Neutrophil (primary cell): Measurements from ENCODE around the gene MMRN1.

Experiments
- H3K27ac ChIP-seq: fragments of 200-600 bp; sonication (generic); 2 replicates; pipeline ENCODE4 v1.5.1; 2016; ENCODE audit warnings: mild to moderate bottlenecking, moderate library complexity
- H3K27me3 ChIP-seq: fragments of 200-600 bp; sonication (generic); 2 replicates; pipeline ENCODE4 v1.6.0; 2016; ENCODE audit warnings: mild to moderate bottlenecking
- H3K36me3 ChIP-seq: fragments of 200-600 bp; sonication (generic); 2 replicates; pipeline ENCODE4 v1.5.1; 2017
- H3K4me1 ChIP-seq, 2 experiments: fragments of 200-600 bp in 1 of 2; sonication (generic) in 1 of 2; 1 replicate in 1 of 2; 2 replicates in 1 of 2; pipeline versions ENCODE4 v1.5.1 to v1.6.1; 2013 to 2016; ENCODE audit warnings: low read depth in 1 of 2, low read length in 1 of 2, mild to moderate bottlenecking in 1 of 2, moderate library complexity in 1 of 2; ENCODE audit not compliant: control insufficient read depth in 1 of 2, insufficient read depth in 1 of 2
- H3K4me3 ChIP-seq, 2 experiments: fragments of 200-600 bp in 1 of 2; sonication (generic) in 1 of 2; 1 replicate in 1 of 2; 2 replicates in 1 of 2; pipeline ENCODE4 v1.5.1; 2013 to 2016; ENCODE audit warnings: low read depth in 1 of 2, low read length in 1 of 2, mild to moderate bottlenecking in 1 of 2, moderate library complexity in 1 of 2
- H3K9me3 ChIP-seq: fragments of 200-600 bp; sonication (generic); 2 replicates; pipeline ENCODE4 v1.5.1; 2016
- TF ChIP-seq, protein P1 (sequence below): fragments of 200-600 bp; sonication (generic); IDR thresholded peaks from 2 replicates; pipeline ENCODE4 v1.5.1; 2016; ENCODE audit warnings: antibody characterized with exemption

MMRN1 gene, protein sequence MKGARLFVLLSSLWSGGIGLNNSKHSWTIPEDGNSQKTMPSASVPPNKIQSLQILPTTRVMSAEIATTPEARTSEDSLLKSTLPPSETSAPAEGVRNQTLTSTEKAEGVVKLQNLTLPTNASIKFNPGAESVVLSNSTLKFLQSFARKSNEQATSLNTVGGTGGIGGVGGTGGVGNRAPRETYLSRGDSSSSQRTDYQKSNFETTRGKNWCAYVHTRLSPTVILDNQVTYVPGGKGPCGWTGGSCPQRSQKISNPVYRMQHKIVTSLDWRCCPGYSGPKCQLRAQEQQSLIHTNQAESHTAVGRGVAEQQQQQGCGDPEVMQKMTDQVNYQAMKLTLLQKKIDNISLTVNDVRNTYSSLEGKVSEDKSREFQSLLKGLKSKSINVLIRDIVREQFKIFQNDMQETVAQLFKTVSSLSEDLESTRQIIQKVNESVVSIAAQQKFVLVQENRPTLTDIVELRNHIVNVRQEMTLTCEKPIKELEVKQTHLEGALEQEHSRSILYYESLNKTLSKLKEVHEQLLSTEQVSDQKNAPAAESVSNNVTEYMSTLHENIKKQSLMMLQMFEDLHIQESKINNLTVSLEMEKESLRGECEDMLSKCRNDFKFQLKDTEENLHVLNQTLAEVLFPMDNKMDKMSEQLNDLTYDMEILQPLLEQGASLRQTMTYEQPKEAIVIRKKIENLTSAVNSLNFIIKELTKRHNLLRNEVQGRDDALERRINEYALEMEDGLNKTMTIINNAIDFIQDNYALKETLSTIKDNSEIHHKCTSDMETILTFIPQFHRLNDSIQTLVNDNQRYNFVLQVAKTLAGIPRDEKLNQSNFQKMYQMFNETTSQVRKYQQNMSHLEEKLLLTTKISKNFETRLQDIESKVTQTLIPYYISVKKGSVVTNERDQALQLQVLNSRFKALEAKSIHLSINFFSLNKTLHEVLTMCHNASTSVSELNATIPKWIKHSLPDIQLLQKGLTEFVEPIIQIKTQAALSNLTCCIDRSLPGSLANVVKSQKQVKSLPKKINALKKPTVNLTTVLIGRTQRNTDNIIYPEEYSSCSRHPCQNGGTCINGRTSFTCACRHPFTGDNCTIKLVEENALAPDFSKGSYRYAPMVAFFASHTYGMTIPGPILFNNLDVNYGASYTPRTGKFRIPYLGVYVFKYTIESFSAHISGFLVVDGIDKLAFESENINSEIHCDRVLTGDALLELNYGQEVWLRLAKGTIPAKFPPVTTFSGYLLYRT

DNA sequence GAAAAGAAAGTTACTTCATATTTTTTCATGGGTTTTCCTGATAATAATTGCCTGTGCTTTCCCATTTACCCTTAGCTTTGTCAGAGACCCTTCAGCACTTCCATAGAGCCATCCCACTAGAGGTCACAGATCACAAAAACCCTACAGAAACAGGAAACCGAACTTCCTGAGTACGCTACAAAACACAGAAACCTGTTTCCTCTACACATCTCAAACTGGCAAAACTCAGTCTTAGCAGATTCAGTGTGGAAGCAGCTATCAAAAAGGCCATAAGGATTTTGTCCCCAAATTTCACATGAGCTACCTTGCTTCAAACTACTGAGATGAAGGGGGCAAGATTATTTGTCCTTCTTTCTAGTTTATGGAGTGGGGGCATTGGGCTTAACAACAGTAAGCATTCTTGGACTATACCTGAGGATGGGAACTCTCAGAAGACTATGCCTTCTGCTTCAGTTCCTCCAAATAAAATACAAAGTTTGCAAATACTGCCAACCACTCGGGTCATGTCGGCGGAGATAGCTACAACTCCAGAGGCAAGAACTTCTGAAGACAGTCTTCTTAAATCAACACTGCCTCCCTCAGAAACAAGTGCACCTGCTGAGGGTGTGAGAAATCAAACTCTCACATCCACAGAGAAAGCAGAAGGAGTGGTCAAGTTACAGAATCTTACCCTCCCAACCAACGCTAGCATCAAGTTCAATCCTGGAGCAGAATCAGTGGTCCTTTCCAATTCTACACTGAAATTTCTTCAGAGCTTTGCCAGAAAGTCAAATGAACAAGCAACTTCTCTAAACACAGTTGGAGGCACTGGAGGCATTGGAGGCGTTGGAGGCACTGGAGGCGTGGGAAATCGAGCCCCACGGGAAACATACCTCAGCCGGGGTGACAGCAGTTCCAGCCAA, at the start of gene MMRN1:
MMRN1 (plus strand) TSS at position 206 of the 902 bp plus-strand sequence; CDS start at position 324, 118 bp downstream.
- H3K36me3 ChIP-seq, result no peaks in the 10 kb centered on the region
- H3K4me1 ChIP-seq, result peaks cover 2 to 25% of the 10 kb centered on the region in 2 experiments
- H3K9me3 ChIP-seq, result no peaks in the 10 kb centered on the region
- no peak within 1 kb of the TSS for H3K4me3 ChIP-seq
- TF ChIP-seq, protein P1, sequence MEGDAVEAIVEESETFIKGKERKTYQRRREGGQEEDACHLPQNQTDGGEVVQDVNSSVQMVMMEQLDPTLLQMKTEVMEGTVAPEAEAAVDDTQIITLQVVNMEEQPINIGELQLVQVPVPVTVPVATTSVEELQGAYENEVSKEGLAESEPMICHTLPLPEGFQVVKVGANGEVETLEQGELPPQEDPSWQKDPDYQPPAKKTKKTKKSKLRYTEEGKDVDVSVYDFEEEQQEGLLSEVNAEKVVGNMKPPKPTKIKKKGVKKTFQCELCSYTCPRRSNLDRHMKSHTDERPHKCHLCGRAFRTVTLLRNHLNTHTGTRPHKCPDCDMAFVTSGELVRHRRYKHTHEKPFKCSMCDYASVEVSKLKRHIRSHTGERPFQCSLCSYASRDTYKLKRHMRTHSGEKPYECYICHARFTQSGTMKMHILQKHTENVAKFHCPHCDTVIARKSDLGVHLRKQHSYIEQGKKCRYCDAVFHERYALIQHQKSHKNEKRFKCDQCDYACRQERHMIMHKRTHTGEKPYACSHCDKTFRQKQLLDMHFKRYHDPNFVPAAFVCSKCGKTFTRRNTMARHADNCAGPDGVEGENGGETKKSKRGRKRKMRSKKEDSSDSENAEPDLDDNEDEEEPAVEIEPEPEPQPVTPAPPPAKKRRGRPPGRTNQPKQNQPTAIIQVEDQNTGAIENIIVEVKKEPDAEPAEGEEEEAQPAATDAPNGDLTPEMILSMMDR, result no peak
- no peaks in the 10 kb centered on the region for H3K27me3 ChIP-seq
- no peak within 1 kb of the TSS for H3K27ac ChIP-seq

DNA sequence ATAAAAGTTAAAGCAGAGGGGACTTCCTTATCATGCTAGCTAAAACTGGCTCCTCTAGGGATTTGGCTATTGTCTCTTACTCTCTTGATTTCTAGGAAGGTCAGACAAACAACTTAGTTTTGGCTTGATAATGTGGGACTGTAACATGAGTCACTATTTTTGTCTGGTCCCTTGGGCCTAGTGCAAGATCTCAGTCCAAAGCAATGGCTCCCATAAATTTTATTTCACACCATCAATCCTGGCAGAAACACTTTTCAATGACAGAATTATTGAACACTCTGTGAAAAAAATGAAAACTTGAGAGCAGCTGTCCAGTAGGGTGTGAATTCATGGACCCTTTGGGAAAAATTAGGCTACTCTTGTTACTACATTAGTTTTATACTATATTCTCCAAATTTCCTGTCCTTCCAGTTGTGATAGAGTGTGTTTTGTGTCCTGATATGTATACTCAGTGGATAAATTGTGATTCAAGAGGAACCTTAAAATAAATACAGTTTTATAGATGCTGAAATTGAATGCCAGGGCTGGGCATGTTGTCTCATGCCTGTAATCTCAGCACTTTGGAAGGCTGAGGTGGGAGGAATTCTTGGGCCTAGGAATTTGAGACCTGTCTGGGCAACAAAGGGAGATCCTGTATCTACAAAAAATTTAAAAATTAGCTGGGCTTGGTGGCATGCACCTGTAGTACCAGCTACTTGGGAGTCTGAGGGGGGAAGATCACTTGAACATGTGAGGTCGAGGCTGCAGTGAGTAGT, 46.9 kb upstream of the MMRN1 start:
- TF ChIP-seq, protein P1, result no peak
- Histone ChIP-seq H3K4me3 (no peak overlapping the region), H3K4me1 (no peaks in the 10 kb centered on the region), H3K27ac (no peak overlapping the region), H3K9me3 (no peaks in the 10 kb centered on the region), H3K27me3 (no peaks in the 10 kb centered on the region), H3K36me3 (no peaks in the 10 kb centered on the region)

DNA sequence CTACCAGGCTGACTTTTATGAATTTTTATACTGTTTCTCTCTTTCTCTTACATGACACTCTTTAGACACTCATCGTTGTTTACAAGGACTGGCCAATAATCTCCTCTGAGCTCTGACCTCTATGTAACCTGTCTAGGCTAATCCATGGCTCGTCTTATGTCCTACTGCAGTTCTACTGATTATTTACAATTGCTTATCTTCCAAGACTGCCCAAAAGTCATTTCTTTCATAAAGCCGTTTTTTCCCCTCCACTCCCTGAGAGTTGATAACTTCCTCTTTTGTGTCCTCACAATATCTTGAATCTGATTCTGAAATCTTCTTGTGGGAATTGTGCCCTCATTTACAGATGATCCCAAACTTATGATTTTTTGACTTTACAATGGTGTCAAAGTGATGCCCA, 39.4 kb upstream of the MMRN1 start:
- Histone ChIP-seq H3K4me1 (no peaks in the 10 kb centered on the region), H3K27ac (no peak overlapping the region), H3K36me3 (no peaks in the 10 kb centered on the region), H3K4me3 (no peak overlapping the region), H3K27me3 (no peaks in the 10 kb centered on the region), H3K9me3 (no peaks in the 10 kb centered on the region)
- TF ChIP-seq, protein P1, result no peak

DNA sequence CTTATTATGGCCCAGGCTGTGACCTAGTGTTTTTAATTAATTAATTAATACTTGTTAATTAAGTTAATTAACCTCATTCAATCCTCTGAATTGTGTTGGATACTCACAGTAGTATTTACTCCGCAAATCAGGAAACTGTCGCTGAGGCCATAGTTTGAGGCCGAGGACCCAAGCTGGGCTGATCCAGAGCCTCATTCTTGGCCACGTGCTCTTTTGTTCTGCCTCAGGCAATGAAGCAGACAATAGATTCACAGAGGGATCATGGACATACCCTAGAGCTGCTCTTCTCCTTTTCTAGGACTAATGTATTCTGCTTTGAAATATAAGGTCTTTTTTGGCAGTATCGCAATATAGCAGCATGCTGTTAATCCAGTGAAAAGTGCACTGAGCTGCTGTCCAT, 33.7 kb upstream of the MMRN1 start:
- H3K36me3 ChIP-seq, result no peaks in the 10 kb centered on the region
- H3K4me1 ChIP-seq, result no peaks in the 10 kb centered on the region
- no peak overlapping the region for H3K27ac ChIP-seq
- no peak overlapping the region for H3K4me3 ChIP-seq
- H3K9me3 ChIP-seq, result no peaks in the 10 kb centered on the region
- H3K27me3 ChIP-seq, result peaks cover 21% of the 10 kb centered on the region
- TF ChIP-seq, protein P1, result no peak
